ENCODE measurements around the gene METTL16. TPM values are rescaled to one million over a fixed set of nuclear protein-coding genes. Genes with fewer than 3 reads are reported as not detected.
A peak's percentile ranks its signal among the peaks of the same experiment; 100 is the strongest.
"Not testable (repeated sequence)": the region's sequence is repeated elsewhere in the genome, so short reads cannot be mapped to it uniquely, and the experiment has no call there.

METTL16 gene, protein sequence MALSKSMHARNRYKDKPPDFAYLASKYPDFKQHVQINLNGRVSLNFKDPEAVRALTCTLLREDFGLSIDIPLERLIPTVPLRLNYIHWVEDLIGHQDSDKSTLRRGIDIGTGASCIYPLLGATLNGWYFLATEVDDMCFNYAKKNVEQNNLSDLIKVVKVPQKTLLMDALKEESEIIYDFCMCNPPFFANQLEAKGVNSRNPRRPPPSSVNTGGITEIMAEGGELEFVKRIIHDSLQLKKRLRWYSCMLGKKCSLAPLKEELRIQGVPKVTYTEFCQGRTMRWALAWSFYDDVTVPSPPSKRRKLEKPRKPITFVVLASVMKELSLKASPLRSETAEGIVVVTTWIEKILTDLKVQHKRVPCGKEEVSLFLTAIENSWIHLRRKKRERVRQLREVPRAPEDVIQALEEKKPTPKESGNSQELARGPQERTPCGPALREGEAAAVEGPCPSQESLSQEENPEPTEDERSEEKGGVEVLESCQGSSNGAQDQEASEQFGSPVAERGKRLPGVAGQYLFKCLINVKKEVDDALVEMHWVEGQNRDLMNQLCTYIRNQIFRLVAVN
- total RNA-seq: 10 to 100 TPM; 22.6 to 26.5 (median 23.6) TPM
- 17.7 TPM for polyA plus RNA-seq
- long read RNA-seq, donor 1, partial matches to known transcripts: 1 of 6 reads
- long read RNA-seq, donor 1, other reads (novel, unspliced or antisense): 5 of 6 reads
- long read RNA-seq, donor 2, partial matches to known transcripts: 0 of 2 reads
- long read RNA-seq, donor 2, other reads (novel, unspliced or antisense): 2 of 2 reads
- long read RNA-seq, donor 3, full-length matches to known transcripts: 8 of 18 reads
- long read RNA-seq, donor 3, partial matches to known transcripts: 2 of 18 reads
- long read RNA-seq, donor 3, other reads (novel, unspliced or antisense): 8 of 18 reads
- long read RNA-seq, donor 4, partial matches to known transcripts: 0 of 4 reads
- long read RNA-seq, donor 4, other reads (novel, unspliced or antisense): 4 of 4 reads

DNA sequence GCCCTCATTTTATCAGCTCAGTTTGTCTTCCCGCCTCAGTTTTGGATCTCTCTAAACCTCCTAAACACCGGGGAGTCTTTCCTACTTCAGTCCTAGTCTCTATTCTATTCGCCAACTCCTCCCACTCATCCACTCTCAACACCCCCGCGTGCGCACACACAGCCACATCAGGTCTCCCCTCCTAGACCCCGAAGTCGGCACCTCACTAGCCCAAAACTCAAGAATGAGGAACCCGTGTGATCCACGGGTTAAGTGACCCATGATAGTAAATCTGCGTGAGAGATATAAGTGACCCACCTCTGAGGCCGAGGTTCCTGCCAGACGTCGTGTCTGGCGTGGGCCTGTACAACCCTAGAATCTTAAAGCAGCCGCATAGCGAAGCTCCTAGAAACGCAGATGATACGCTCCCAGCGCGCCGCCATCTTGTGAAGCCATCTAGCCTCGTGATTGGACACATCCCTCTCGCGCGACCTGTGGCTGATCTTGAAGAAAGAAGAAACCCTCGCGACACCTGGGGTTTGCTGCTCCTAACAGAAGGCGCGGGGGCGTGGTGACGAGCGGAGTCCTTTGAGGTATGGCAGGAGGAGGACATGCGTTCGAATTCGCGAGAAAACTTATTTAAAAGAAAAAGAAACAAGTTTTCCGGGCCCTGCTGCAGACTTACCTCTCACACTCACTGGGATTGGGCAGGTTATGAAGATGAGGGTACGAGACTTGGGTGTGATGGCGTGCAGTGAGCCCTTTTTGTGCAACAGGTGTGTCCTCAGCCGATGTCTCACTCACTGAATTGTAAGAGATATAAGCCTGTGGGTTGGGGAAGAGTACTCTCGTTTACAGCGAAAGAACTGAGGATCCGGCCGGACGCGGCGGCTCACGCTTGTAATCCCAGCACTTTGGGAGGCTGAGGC lies at the start of gene METTL16:
METTL16 (minus strand) TSS at position 427 of the 908 bp plus-strand sequence. CDS start 9,557 bp downstream, outside the sequence.
- ATAC-seq (peak; percentile 100), DNase-seq (peak; percentile 98 to 100 (median 98))
- under 1% methylated on average over 49 of the region's 49 CpGs for WGBS
- Histone ChIP-seq H3K27me3 (ENCODE audit: control insufficient read depth, insufficient read depth) (no peaks in the 10 kb centered on the region), H3K9me3 (ENCODE audit: control insufficient read depth, low read length) (no peaks in the 10 kb centered on the region), H3K4me1 (ENCODE audit: control insufficient read depth, insufficient read depth, low read length) (peaks cover 3% of the 10 kb centered on the region), H3K27ac (ENCODE audit: low read length) (peak within 1 kb of the TSS; percentile 97), H3K4me3 (ENCODE audit: low read length) (peak within 1 kb of the TSS; percentile 73)
- intact Hi-C loops (cut with DNase I): no loop called here

- no peak for DNase-seq
These were observed 49.0 kb upstream of the METTL16 start for GRCh38 chr17:2560658-2561057.

GRCh38 chr17:2551928-2552327 lies 40.2 kb upstream of the METTL16 start:
- H3K27ac ChIP-seq (ENCODE audit: low read length): no peak overlapping the region
- no peak overlapping the region for H3K4me3 ChIP-seq (ENCODE audit: low read length)
- 41% methylated on average over 9 of the region's 9 CpGs for WGBS
- no peaks in the 10 kb centered on the region for H3K9me3 ChIP-seq (ENCODE audit: control insufficient read depth, low read length)
- intact Hi-C loops (cut with DNase I): no loop called here
- H3K4me1 ChIP-seq (ENCODE audit: control insufficient read depth, insufficient read depth, low read length): no peaks in the 10 kb centered on the region
- no peak for DNase-seq
- ATAC-seq: no peak
- H3K27me3 ChIP-seq (ENCODE audit: control insufficient read depth, insufficient read depth): no peaks in the 10 kb centered on the region

More at GRCh38 chr17:2560658-2561057, 49.0 kb upstream of the METTL16 start:
- H3K27ac ChIP-seq (ENCODE audit: low read length): no peak overlapping the region
- 73% methylated on average over 5 of the region's 5 CpGs for WGBS
- ATAC-seq: no peak
- no peaks in the 10 kb centered on the region for H3K4me1 ChIP-seq (ENCODE audit: control insufficient read depth, insufficient read depth, low read length)
- no peak overlapping the region for H3K4me3 ChIP-seq (ENCODE audit: low read length)
- H3K27me3 ChIP-seq (ENCODE audit: control insufficient read depth, insufficient read depth): no peaks in the 10 kb centered on the region
- intact Hi-C loops (cut with DNase I): no loop called here
- no peaks in the 10 kb centered on the region for H3K9me3 ChIP-seq (ENCODE audit: control insufficient read depth, low read length)

- Histone ChIP-seq H3K27me3 (ENCODE audit: control insufficient read depth, insufficient read depth) (no peaks in the 10 kb centered on the region), H3K27ac (ENCODE audit: low read length) (no peak overlapping the region), H3K4me3 (ENCODE audit: low read length) (no peak overlapping the region), H3K9me3 (ENCODE audit: control insufficient read depth, low read length) (no peaks in the 10 kb centered on the region), H3K4me1 (ENCODE audit: control insufficient read depth, insufficient read depth, low read length) (no peaks in the 10 kb centered on the region)
- WGBS: 31% methylated on average over 10 of the region's 10 CpGs
- ATAC-seq (no peak), DNase-seq (no peak)
- intact Hi-C loops (cut with DNase I): no loop called here
These were observed 39.8 kb upstream of the METTL16 start for GRCh38 chr17:2551493-2551892.

- no peaks in the 10 kb centered on the region for H3K9me3 ChIP-seq (ENCODE audit: control insufficient read depth, low read length)
- intact Hi-C loops (cut with DNase I): no loop called here
These were observed 37.9 kb upstream of the METTL16 start for GRCh38 chr17:2549392-2550211.

DNA sequence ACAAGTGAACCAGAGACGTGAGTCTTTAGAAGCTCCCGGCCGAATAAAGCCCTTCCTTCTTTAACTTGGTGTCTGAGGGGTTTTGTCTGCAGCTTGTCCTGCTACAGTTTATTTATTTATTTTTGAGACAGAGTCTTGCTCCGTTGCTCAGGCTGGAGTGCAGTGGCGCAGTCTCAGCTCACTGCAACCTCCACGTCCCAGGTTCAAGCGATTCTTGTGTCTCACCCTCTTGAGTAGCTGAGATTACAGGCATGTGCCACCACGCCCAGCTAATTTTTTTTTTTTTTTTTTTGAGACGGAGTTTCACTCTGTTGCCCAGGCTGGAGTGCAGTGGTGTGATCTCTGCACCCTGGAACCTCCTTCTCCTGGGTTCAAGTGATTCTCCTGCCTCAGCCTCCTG lies 36.3 kb upstream of the METTL16 start:
- H3K9me3 ChIP-seq (ENCODE audit: control insufficient read depth, low read length); DNase-seq; intact Hi-C loops (cut with DNase I); ATAC-seq; H3K27me3 ChIP-seq (ENCODE audit: control insufficient read depth, insufficient read depth); H3K4me3 ChIP-seq (ENCODE audit: low read length); H3K27ac ChIP-seq (ENCODE audit: low read length); H3K4me1 ChIP-seq (ENCODE audit: control insufficient read depth, insufficient read depth, low read length): not testable (repeated sequence)
- 62% methylated on average over 9 of the region's 9 CpGs for WGBS

More at GRCh38 chr17:2549392-2550211, 37.9 kb upstream of the METTL16 start:
- Histone ChIP-seq H3K27me3 (ENCODE audit: control insufficient read depth, insufficient read depth) (no peaks in the 10 kb centered on the region), H3K4me3 (ENCODE audit: low read length) (no peak overlapping the region), H3K4me1 (ENCODE audit: control insufficient read depth, insufficient read depth, low read length) (no peaks in the 10 kb centered on the region), H3K27ac (ENCODE audit: low read length) (no peak overlapping the region)
- WGBS: 86% methylated on average over 8 of the region's 8 CpGs
- DNase-seq (no peak), ATAC-seq (no peak)

GRCh38 chr17:2547176-2547575 lies 35.5 kb upstream of the METTL16 start:
- no peak for DNase-seq
- no peak overlapping the region for H3K4me3 ChIP-seq (ENCODE audit: low read length)
- intact Hi-C loops (cut with DNase I): no loop called here
- no peaks in the 10 kb centered on the region for H3K9me3 ChIP-seq (ENCODE audit: control insufficient read depth, low read length)
- no peak for ATAC-seq
- no peaks in the 10 kb centered on the region for H3K27me3 ChIP-seq (ENCODE audit: control insufficient read depth, insufficient read depth)
- WGBS: 58% methylated on average over 9 of the region's 9 CpGs
- H3K27ac ChIP-seq (ENCODE audit: low read length): no peak overlapping the region
- no peaks in the 10 kb centered on the region for H3K4me1 ChIP-seq (ENCODE audit: control insufficient read depth, insufficient read depth, low read length)

- intact Hi-C loops (cut with DNase I): no loop called here
- peak in 2 of 3 donors; percentile 55 for DNase-seq
- Histone ChIP-seq H3K4me3 (ENCODE audit: low read length) (no peak overlapping the region), H3K9me3 (ENCODE audit: control insufficient read depth, low read length) (no peaks in the 10 kb centered on the region), H3K27ac (ENCODE audit: low read length) (no peak overlapping the region), H3K27me3 (ENCODE audit: control insufficient read depth, insufficient read depth) (no peaks in the 10 kb centered on the region), H3K4me1 (ENCODE audit: control insufficient read depth, insufficient read depth, low read length) (no peaks in the 10 kb centered on the region)
- 71% methylated on average over 7 of the region's 7 CpGs for WGBS
- ATAC-seq: peak; percentile 74 to 78
These were observed 33.7 kb upstream of the METTL16 start for GRCh38 chr17:2545393-2545792.

- no peaks in the 10 kb centered on the region for H3K27me3 ChIP-seq (ENCODE audit: control insufficient read depth, insufficient read depth)
- H3K27ac ChIP-seq (ENCODE audit: low read length): no peak overlapping the region
- ATAC-seq (no peak), DNase-seq (no peak)
- H3K4me3 ChIP-seq (ENCODE audit: low read length): no peak overlapping the region
- intact Hi-C loops (cut with DNase I): no loop called here
- no peaks in the 10 kb centered on the region for H3K4me1 ChIP-seq (ENCODE audit: control insufficient read depth, insufficient read depth, low read length)
- 63% methylated on average over 7 of the region's 7 CpGs for WGBS
- no peaks in the 10 kb centered on the region for H3K9me3 ChIP-seq (ENCODE audit: control insufficient read depth, low read length)
These were observed 30.8 kb upstream of the METTL16 start for GRCh38 chr17:2542456-2542855.

- intact Hi-C loops (cut with DNase I): no loop called here
- no peak for ATAC-seq
- 87% methylated on average over 4 of the region's 4 CpGs for WGBS
- Histone ChIP-seq H3K27me3 (ENCODE audit: control insufficient read depth, insufficient read depth) (no peaks in the 10 kb centered on the region), H3K27ac (ENCODE audit: low read length) (no peak overlapping the region), H3K9me3 (ENCODE audit: control insufficient read depth, low read length) (no peaks in the 10 kb centered on the region), H3K4me3 (ENCODE audit: low read length) (no peak overlapping the region), H3K4me1 (ENCODE audit: control insufficient read depth, insufficient read depth, low read length) (no peaks in the 10 kb centered on the region)
- no peak for DNase-seq
These were observed 30.4 kb upstream of the METTL16 start for GRCh38 chr17:2542056-2542455.

Data from right cardiac atrium (tissue), 5 donors.